GM12878 (cell line): ENCODE data around the gene FHL2. TPM values are rescaled to one million over a fixed set of nuclear protein-coding genes. Genes with fewer than 3 reads are reported as not detected.
A peak's percentile ranks its signal among the peaks of the same experiment; 100 is the strongest.

ENCODE experiments used
- CBFB ChIP-seq: IDR thresholded peaks from 2 replicates; pipeline ENCODE4 v1.6.1; 2016; ENCODE audit warnings: antibody characterized with exemption, low read depth
- CBX5 ChIP-seq: sonication (generic); IDR thresholded peaks from 2 replicates; pipeline ENCODE4 v1.6.1; 2016; ENCODE audit warnings: low read depth, moderate library complexity, mild to moderate bottlenecking, inconsistent platforms
- DPF2 ChIP-seq: fragments of 450-650 bp; IDR thresholded peaks from 2 replicates; pipeline ENCODE4 v1.6.1; 2017; ENCODE audit warnings: mild to moderate bottlenecking
- FOXM1 ChIP-seq: IDR thresholded peaks from 2 replicates; pipeline ENCODE4 v1.6.1; 2012; ENCODE audit warnings: low read depth, mild to moderate bottlenecking, inconsistent platforms, low read length, moderate library complexity
- IKZF1 ChIP-seq: fragments of 450-650 bp; conservative IDR thresholded peaks from 2 replicates; pipeline ENCODE4 v1.6.1; 2017; ENCODE audit warnings: antibody characterized with exemption, mild to moderate bottlenecking
- IRF4 ChIP-seq: IDR thresholded peaks from 2 replicates; pipeline ENCODE4 v1.6.1; 2011; ENCODE audit warnings: low read depth, low read length
- KDM1A ChIP-seq: fragments of 200-600 bp; sonication (generic); IDR thresholded peaks from 2 replicates; pipeline ENCODE4 v1.6.1; 2016; ENCODE audit warnings: borderline replicate concordance
- LARP7 ChIP-seq: fragments of 450-650 bp; IDR thresholded peaks from 2 replicates; pipeline ENCODE4 v1.6.1; 2017; ENCODE audit warnings: mild to moderate bottlenecking
- PAX8 ChIP-seq: fragments of 450-650 bp; IDR thresholded peaks from 2 replicates; pipeline ENCODE4 v1.6.1; 2017; ENCODE audit warnings: mild to moderate bottlenecking, moderate library complexity
- POLR2AphosphoS2 ChIP-seq: IDR thresholded peaks from 2 replicates; pipeline ENCODE4 v1.6.1; 2011; ENCODE audit warnings: low read depth, mild to moderate bottlenecking, low read length, improper control_type of control experiment, moderate library complexity
- RB1 ChIP-seq: fragments of 450-650 bp; formaldehyde crosslinking; IDR thresholded peaks from 2 replicates; pipeline ENCODE4 v1.6.1; 2017; ENCODE audit warnings: mild to moderate bottlenecking, borderline replicate concordance
- RCOR1 ChIP-seq: conservative IDR thresholded peaks from 2 replicates; pipeline ENCODE4 v1.6.1; 2012; ENCODE audit warnings: low read depth, low read length, improper control_type of control experiment
- TARDBP ChIP-seq: IDR thresholded peaks from 2 replicates; pipeline ENCODE4 v1.6.1; 2016; ENCODE audit warnings: borderline replicate concordance
- polyA plus RNA-seq, 11 experiments: library from polyadenylated mRNA; depleted of rRNA in 4 of 11; unstranded in 6 of 11; stranded (reverse) in 5 of 11; fragments of >200 nt; fragmentation: Nextera tagmentation in 4 of 11; fragmentation: Illumina TruSeq in 1 of 11; extraction: Ambion mirVana in 4 of 11; extraction: Trizol in 1 of 11; gene quantifications; 1 replicate in 1 of 11; 2 replicates in 10 of 11; pipeline versions ENCODE4 v1.2.1 to v1.2.3, GENCODE V29; 2011 to 2016; ENCODE audit warnings: inconsistent platforms in 2 of 11, missing spikeins in 2 of 11, low read depth in 1 of 11
- total RNA-seq, 4 experiments: library from RNA; depleted of rRNA in 3 of 4; stranded (reverse); fragments of >200 nt in 3 of 4; fragmentation: Illumina TruSeq in 1 of 4; extraction: Trizol in 1 of 4; gene quantifications; 2 replicates each; pipeline versions ENCODE4 v1.2.1 to v1.2.3, GENCODE V29; 2013 to 2021
- TF ChIP-seq, protein P1 (sequence below): fragments of 450-650 bp; conservative IDR thresholded peaks from 2 replicates; pipeline ENCODE4 v1.6.1; 2017; ENCODE audit warnings: mild to moderate bottlenecking, moderate library complexity
- TF ChIP-seq, protein P2 (sequence below): fragments of 450-650 bp; formaldehyde crosslinking; IDR thresholded peaks from 2 replicates; pipeline ENCODE4 v1.4.0; 2020; ENCODE audit warnings: mild to moderate bottlenecking, moderate library complexity
- TF ChIP-seq, protein P3 (sequence below): IDR thresholded peaks from 2 replicates; pipeline ENCODE4 v1.6.1; 2011; ENCODE audit warnings: borderline replicate concordance, low read depth, mild to moderate bottlenecking, moderate library complexity, low read length; ENCODE audit not compliant: insufficient read depth, poor library complexity, severe bottlenecking
- TF ChIP-seq, protein P4 (sequence below): fragments of 450-650 bp; IDR thresholded peaks from 2 replicates; pipeline ENCODE4 v1.6.1; 2014; ENCODE audit warnings: mild to moderate bottlenecking

FHL2 gene
- total and polyA plus RNA-seq, 10 of the 15 experiments (the other 5 are each of a cell fraction or from before 2014, with no cell fraction given) = 2.2 to 9.9 (median 4.5) TPM

DNA sequence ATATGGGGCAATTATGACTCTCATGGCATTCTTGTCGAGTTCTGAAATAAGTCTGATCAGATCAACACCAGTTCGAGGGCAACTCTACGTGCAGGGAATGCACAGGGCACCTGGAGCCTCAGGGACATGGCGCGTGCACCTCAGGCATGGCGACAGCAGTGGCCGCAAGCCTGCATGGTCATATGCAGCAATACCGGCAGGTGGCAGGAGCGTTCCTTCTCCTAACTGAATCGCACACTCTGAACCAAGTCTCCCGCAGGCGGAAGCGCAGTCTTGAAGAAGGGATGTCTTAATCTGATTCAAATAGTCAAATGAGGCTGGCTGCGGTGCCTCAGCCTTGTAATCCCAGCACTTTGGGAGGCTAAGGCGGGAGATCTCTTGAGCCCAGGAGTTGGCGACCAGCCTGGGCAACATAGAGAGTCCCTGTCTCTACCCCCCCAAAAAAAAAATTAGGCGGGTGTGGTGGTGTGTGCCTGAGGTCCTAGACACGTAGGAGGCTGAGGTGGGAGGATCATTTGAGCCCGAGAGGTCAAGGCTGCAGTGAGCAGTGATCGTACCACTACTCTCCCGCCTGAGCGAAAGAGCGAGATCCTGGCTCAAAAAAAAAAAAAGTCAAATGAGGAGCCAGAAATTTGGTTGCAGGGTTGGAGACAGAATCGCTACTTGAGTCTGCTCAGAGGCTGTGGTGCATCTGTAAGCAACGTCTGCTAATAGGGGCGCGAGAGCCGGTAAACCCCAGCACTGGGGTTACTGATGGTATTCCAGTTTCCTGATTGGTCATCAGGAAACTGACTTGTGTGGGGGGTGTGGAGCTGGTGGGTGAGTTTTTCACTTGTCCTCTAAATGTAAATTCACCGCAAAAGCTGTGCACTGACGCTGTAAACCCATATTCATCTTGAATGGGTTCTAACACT lies 28.8 kb downstream of the FHL2 start (continued):
- TF ChIP-seq IKZF1 = peak; percentile 34; the same call in 1 of the 2 replicates
- TF ChIP-seq, protein P1, sequence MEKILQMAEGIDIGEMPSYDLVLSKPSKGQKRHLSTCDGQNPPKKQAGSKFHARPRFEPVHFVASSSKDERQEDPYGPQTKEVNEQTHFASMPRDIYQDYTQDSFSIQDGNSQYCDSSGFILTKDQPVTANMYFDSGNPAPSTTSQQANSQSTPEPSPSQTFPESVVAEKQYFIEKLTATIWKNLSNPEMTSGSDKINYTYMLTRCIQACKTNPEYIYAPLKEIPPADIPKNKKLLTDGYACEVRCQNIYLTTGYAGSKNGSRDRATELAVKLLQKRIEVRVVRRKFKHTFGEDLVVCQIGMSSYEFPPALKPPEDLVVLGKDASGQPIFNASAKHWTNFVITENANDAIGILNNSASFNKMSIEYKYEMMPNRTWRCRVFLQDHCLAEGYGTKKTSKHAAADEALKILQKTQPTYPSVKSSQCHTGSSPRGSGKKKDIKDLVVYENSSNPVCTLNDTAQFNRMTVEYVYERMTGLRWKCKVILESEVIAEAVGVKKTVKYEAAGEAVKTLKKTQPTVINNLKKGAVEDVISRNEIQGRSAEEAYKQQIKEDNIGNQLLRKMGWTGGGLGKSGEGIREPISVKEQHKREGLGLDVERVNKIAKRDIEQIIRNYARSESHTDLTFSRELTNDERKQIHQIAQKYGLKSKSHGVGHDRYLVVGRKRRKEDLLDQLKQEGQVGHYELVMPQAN = no peak
- TF ChIP-seq IRF4 = peak; percentile 54; the same call in 1 of the 2 replicates
- TF ChIP-seq RB1 = no peak; the same call in 1 of the 2 replicates
- no peak for TF ChIP-seq RCOR1
- TF ChIP-seq PAX8 = no peak
- TF ChIP-seq, protein P2, sequence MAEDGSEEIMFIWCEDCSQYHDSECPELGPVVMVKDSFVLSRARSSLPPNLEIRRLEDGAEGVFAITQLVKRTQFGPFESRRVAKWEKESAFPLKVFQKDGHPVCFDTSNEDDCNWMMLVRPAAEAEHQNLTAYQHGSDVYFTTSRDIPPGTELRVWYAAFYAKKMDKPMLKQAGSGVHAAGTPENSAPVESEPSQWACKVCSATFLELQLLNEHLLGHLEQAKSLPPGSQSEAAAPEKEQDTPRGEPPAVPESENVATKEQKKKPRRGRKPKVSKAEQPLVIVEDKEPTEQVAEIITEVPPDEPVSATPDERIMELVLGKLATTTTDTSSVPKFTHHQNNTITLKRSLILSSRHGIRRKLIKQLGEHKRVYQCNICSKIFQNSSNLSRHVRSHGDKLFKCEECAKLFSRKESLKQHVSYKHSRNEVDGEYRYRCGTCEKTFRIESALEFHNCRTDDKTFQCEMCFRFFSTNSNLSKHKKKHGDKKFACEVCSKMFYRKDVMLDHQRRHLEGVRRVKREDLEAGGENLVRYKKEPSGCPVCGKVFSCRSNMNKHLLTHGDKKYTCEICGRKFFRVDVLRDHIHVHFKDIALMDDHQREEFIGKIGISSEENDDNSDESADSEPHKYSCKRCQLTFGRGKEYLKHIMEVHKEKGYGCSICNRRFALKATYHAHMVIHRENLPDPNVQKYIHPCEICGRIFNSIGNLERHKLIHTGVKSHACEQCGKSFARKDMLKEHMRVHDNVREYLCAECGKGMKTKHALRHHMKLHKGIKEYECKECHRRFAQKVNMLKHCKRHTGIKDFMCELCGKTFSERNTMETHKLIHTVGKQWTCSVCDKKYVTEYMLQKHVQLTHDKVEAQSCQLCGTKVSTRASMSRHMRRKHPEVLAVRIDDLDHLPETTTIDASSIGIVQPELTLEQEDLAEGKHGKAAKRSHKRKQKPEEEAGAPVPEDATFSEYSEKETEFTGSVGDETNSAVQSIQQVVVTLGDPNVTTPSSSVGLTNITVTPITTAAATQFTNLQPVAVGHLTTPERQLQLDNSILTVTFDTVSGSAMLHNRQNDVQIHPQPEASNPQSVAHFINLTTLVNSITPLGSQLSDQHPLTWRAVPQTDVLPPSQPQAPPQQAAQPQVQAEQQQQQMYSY (CRISPR knock-in tag) = no peak
- TF ChIP-seq POLR2AphosphoS2 = no peak
- no peak for TF ChIP-seq CBX5
- no peak for TF ChIP-seq DPF2
- TF ChIP-seq, protein P3, sequence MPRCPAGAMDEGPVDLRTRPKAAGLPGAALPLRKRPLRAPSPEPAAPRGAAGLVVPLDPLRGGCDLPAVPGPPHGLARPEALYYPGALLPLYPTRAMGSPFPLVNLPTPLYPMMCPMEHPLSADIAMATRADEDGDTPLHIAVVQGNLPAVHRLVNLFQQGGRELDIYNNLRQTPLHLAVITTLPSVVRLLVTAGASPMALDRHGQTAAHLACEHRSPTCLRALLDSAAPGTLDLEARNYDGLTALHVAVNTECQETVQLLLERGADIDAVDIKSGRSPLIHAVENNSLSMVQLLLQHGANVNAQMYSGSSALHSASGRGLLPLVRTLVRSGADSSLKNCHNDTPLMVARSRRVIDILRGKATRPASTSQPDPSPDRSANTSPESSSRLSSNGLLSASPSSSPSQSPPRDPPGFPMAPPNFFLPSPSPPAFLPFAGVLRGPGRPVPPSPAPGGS = peak; percentile 45
- TF ChIP-seq TARDBP = no peak
- 0 out of 2 replicates have a peak, but pooled peaks have one; percentile 24 for TF ChIP-seq CBFB
- TF ChIP-seq FOXM1 = no peak
- TF ChIP-seq, protein P4, sequence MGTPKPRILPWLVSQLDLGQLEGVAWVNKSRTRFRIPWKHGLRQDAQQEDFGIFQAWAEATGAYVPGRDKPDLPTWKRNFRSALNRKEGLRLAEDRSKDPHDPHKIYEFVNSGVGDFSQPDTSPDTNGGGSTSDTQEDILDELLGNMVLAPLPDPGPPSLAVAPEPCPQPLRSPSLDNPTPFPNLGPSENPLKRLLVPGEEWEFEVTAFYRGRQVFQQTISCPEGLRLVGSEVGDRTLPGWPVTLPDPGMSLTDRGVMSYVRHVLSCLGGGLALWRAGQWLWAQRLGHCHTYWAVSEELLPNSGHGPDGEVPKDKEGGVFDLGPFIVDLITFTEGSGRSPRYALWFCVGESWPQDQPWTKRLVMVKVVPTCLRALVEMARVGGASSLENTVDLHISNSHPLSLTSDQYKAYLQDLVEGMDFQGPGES = no peak
- 0 out of 2 replicates have a peak, but pooled peaks have one; percentile 40 for TF ChIP-seq LARP7
- no peak for TF ChIP-seq KDM1A
